ENCODE data around the gene FRMD4A.

Gene FRMD4A

GRCh38 chr10:13827076-13827797 is 503.5 kb downstream of the FRMD4A start:
- H3K36me3 ChIP-seq (ENCODE audit: low read depth) = no peaks in the 10 kb centered on the region
- no peaks in the 10 kb centered on the region for H3K4me1 ChIP-seq (ENCODE audit: insufficient read depth, poor library complexity, severe bottlenecking)
- TF ChIP-seq CTCF (IDR thresholded peaks at IDR 0.05; ENCODE audit: poor library complexity, severe bottlenecking) = no peak
- H3K27me3 ChIP-seq (ENCODE audit: insufficient read depth, poor library complexity, severe bottlenecking) = no peaks in the 10 kb centered on the region
- H3K4me3 ChIP-seq (ENCODE audit: severe bottlenecking) = no peak overlapping the region
- H3K27ac ChIP-seq (ENCODE audit: poor library complexity, severe bottlenecking) = no peak overlapping the region
- DNase-seq (ENCODE audit: low spot score) (no peak), ATAC-seq (ENCODE audit: low read depth) (no peak)
- H3K9me3 ChIP-seq (ENCODE audit: severe bottlenecking) = no peaks in the 10 kb centered on the region

GRCh38 chr10:13823709-13824405 is 506.9 kb downstream of the FRMD4A start:
- no peak for TF ChIP-seq CTCF (IDR thresholded peaks at IDR 0.05; ENCODE audit: poor library complexity, severe bottlenecking)
- Histone ChIP-seq H3K36me3 (ENCODE audit: low read depth) (no peaks in the 10 kb centered on the region), H3K4me3 (ENCODE audit: severe bottlenecking) (no peak overlapping the region), H3K9me3 (ENCODE audit: severe bottlenecking) (no peaks in the 10 kb centered on the region), H3K27ac (ENCODE audit: poor library complexity, severe bottlenecking) (no peak overlapping the region), H3K27me3 (ENCODE audit: insufficient read depth, poor library complexity, severe bottlenecking) (no peaks in the 10 kb centered on the region), H3K4me1 (ENCODE audit: insufficient read depth, poor library complexity, severe bottlenecking) (no peaks in the 10 kb centered on the region)
- ATAC-seq (ENCODE audit: low read depth) (no peak), DNase-seq (ENCODE audit: low spot score) (no peak)

DNA sequence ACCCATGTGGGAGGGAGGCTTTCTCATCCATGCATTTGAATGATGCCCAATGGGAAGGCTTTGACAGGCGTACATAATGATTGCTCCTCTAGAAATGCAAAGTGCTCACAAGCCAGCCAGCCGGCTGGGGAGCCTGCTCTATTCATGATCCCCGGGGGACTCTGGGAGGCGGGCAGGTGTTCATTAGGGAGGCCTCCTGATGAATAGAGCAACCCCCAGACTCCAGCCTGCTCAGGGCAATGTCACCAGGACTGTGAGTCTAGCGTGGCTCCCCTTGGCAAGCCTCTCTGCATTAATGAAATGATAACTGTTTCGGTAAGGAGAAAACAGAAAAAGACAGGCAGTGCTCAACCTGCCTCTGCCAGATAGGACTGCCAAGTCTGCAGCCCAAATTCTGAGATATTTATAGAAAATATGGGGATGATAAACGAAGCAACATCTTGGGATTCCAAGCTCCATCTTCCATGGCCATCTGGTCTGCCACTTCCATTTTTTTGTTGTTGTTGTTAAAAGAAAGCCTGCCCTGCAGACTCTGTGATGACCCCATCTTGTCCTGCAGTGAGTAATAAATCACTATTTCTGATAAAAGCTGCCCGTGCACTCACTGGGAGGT is 507.5 kb downstream of the FRMD4A start:
- ATAC-seq (ENCODE audit: low read depth) = no peak
- H3K9me3 ChIP-seq (ENCODE audit: severe bottlenecking) = no peaks in the 10 kb centered on the region
- DNase-seq (ENCODE audit: low spot score) = no peak
- H3K4me3 ChIP-seq (ENCODE audit: severe bottlenecking) = no peak overlapping the region
- no peak for TF ChIP-seq CTCF (IDR thresholded peaks at IDR 0.05; ENCODE audit: poor library complexity, severe bottlenecking)
- no peaks in the 10 kb centered on the region for H3K4me1 ChIP-seq (ENCODE audit: insufficient read depth, poor library complexity, severe bottlenecking)
- no peaks in the 10 kb centered on the region for H3K27me3 ChIP-seq (ENCODE audit: insufficient read depth, poor library complexity, severe bottlenecking)
- H3K36me3 ChIP-seq (ENCODE audit: low read depth) = no peaks in the 10 kb centered on the region
- H3K27ac ChIP-seq (ENCODE audit: poor library complexity, severe bottlenecking) = no peak overlapping the region

DNA sequence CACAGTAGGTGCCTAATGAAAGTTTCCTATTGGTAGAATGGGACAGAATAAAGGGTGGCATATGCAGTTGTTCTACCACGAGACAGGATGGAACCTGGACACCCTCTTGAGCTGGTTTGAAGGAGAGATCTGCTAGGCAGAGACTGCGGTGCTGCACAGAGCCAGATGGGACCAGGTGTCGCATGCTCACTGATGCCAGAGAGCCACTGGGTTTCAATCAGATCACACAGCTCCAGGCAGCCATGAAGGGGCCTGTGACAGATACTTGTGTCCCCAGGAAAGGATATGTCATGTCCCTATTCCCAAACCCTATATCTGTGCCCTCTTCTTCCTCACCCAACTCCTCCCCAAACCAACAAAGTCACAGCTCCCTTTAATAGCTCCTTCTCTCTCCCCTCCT is 508.2 kb downstream of the FRMD4A start:
- H3K27me3 ChIP-seq (ENCODE audit: insufficient read depth, poor library complexity, severe bottlenecking) = no peaks in the 10 kb centered on the region
- H3K4me3 ChIP-seq (ENCODE audit: severe bottlenecking) = no peak overlapping the region
- no peak for TF ChIP-seq CTCF (IDR thresholded peaks at IDR 0.05; ENCODE audit: poor library complexity, severe bottlenecking)
- DNase-seq (ENCODE audit: low spot score) (no peak), ATAC-seq (ENCODE audit: low read depth) (no peak)
- no peaks in the 10 kb centered on the region for H3K36me3 ChIP-seq (ENCODE audit: low read depth)
- no peaks in the 10 kb centered on the region for H3K4me1 ChIP-seq (ENCODE audit: insufficient read depth, poor library complexity, severe bottlenecking)
- H3K9me3 ChIP-seq (ENCODE audit: severe bottlenecking) = no peaks in the 10 kb centered on the region
- no peak overlapping the region for H3K27ac ChIP-seq (ENCODE audit: poor library complexity, severe bottlenecking)
